Mucosa of descending colon (tissue), 3 donors: ENCODE results near the gene ODF2L. TPM values are rescaled to one million over a fixed set of nuclear protein-coding genes. Genes with fewer than 3 reads are reported as not detected.

Source experiments
- ATAC-seq: fragments of 200-7000 bp; cut with Tn5 transposase; one replicate; pipeline ENCODE4 v1.9.1; 2020; ENCODE audit warnings: mild to moderate bottlenecking, moderate library complexity
- DNase-seq, 3 donors: peaks; one replicate each; pipeline ENCODE4 v3.0.0-alpha.2; 2020
- H3K36me3 ChIP-seq: fragments of 200-600 bp; one replicate; pipeline ENCODE4 v1.8.0; 2021; ENCODE audit warnings: low read depth, mild to moderate bottlenecking
- H3K4me1 ChIP-seq: fragments of 200-600 bp; one replicate; pipeline ENCODE4 v1.8.0; 2021; ENCODE audit warnings: low read depth, mild to moderate bottlenecking
- H3K4me3 ChIP-seq: fragments of 200-600 bp; one replicate; pipeline ENCODE4 v1.8.0; 2021; ENCODE audit warnings: mild to moderate bottlenecking
- H3K9me3 ChIP-seq: fragments of 200-600 bp; one replicate; pipeline ENCODE4 v1.8.0; 2021; ENCODE audit warnings: mild to moderate bottlenecking
- CTCF ChIP-seq: fragments of 200-600 bp; IDR thresholded peaks from one replicate; pipeline ENCODE4 v1.8.0; 2022; ENCODE audit warnings: antibody characterized with exemption, mild to moderate bottlenecking
- intact Hi-C, 2 donors: fragments of 100-400 bp; cut with DNase I in 1 of 2; cut with micrococcal nuclease in 1 of 2; formaldehyde crosslinking; loops; one replicate each; pipeline versions ENCODE4 v1.11.0 to v1.11.1; 2022; cut with DNase I, micrococcal nuclease
- total RNA-seq, 3 donors: library from RNA; stranded (reverse); fragmentation: NEBNext Ultra II Directional in 2 of 3; extraction: Animal tissue kit (Norgen Biotek cat#: 25700) in 2 of 3; gene quantifications; one replicate each; pipeline versions ENCODE4 v1.2.1 to v1.2.4, GENCODE V29; 2021 to 2023
- donor health status: DM: no; HTN: no; CAD: no; lungs with moderate emphysema.
- donor health status: DM: no; HTN: no; CAD: no.
- donor health status: DM: no; HTN: yes; CAD: no.

The ODF2L gene
- total RNA-seq, 3 donors from 2014 or later, result 23.1 to 41.9 (median 40.8) TPM

DNA sequence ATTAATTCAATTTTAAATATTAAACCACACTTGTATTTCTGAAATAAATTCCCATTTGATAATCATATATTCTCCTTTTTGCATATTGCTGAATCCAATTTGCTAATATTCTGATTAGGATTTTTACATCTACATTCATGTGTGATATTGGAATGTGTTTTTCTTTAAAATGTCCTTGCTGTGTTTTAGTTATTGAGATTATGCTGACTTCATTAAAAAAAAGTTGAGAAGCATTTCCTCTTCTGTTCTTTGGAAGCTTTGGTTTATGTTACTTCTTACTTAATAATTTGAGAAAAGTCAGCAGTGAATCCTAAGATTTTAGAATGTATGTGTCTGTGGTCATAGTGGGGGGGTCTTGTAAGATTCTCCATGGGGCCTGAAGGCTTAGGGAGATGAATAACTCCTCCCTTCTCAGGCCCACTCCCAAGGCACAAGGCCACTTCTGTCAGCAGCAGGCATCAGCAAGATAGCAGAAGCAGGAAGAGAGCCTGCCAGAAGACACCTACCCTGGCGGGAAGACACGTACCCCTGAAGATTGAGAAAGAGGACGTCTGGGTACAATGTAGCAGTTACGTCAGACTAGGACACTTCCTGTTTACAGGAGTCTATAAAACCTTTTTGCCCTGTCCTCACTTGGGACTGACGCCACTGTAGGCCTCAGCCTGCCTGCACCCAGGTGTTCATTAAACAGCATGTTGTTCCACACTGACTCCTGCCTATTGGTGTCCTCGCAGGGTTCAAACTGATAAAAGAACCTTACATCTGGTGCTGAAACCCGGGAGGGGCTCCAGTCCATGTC, 56.9 kb downstream of the ODF2L start:
- Histone ChIP-seq H3K9me3 (no peaks in the 10 kb centered on the region), H3K4me3 (no peak overlapping the region), H3K36me3 (no peaks in the 10 kb centered on the region), H3K4me1 (no peaks in the 10 kb centered on the region)
- intact Hi-C loops, result no loop called here
- TF ChIP-seq CTCF, result no peak
- DNase-seq, result no peak
- no peak for ATAC-seq

DNA sequence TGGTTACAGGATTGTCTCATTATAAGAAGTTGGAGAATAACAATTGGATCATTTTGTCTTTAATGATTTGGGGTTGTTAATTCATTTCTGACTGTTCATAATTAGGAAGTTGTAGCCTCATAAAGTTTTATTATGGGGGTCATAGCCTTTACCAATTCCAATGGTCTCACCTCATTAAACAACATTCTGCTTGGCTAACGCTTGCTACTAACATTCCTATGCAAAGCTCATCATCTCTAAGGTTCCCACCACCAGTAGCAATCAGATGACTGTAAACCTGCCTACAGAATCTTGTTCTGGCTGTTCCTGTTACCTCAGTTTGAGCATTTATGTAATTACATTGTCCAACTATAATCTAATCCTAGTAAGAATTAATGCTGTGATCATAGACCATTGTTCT, 60.2 kb downstream of the ODF2L start:
- intact Hi-C loops, result no loop called here
- ATAC-seq, result no peak
- no peak for TF ChIP-seq CTCF
- DNase-seq, result no peak
- no peak overlapping the region for H3K4me3 ChIP-seq
- H3K36me3 ChIP-seq, result no peaks in the 10 kb centered on the region
- H3K4me1 ChIP-seq, result no peaks in the 10 kb centered on the region
- no peaks in the 10 kb centered on the region for H3K9me3 ChIP-seq

DNA sequence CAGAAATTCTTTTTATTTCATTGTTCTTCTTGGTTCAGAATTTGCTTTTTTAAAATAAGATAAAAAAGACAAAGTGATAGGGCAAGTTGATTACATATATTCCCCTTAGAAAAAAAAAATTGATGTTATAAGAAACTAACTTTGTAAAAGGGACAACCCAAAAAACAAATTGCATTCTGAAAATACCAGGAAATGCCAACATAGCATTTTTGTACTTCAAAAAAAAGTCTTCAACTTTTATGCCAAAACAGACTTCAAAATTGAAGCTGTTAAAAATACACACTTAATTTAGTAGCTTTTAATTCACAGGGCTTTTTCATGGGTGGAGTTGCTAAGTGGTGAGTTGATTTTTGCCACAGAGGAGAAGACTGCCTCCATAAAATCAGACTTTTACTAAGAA, 70.9 kb downstream of the ODF2L start:
- no peak for TF ChIP-seq CTCF
- H3K4me3 ChIP-seq, result no peak overlapping the region
- no peaks in the 10 kb centered on the region for H3K4me1 ChIP-seq
- ATAC-seq (no peak), DNase-seq (no peak)
- no peaks in the 10 kb centered on the region for H3K36me3 ChIP-seq
- intact Hi-C loops, result no loop called here
- no peaks in the 10 kb centered on the region for H3K9me3 ChIP-seq

DNA sequence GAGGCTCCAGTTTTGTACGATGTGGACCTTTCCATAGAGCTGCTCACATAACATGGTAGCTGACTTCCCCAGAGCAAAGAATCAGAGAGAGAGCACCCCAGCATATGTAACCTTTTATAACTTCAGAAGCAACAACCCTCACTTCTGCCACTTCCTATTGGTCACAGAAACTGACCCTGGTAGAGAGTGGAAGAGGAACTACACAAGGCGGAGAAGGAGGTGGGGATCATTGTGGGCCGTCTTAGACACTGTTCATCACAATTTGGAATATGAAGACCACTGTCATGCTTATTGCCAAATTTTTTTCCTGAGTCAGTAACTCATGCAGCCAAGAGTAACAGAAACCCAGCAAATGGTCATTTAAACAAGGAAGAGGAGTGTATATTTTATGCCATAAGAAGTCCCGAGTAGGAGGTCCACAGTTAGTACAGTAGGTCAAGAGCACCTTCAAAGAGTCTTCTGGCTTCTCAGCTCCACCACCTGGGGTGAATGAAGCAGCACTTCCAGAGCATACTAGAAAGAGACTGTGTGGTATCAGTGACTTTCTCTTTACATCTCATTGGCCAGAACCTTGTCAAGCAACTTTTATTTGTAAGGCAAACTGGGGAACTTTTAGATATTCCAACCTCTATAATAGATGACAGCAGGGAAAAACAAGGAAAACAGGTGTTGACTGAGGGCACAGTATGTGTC, 71.8 kb downstream of the ODF2L start:
- Histone ChIP-seq H3K36me3 (no peaks in the 10 kb centered on the region), H3K4me3 (no peak overlapping the region), H3K4me1 (no peaks in the 10 kb centered on the region), H3K9me3 (no peaks in the 10 kb centered on the region)
- DNase-seq (no peak), ATAC-seq (no peak)
- TF ChIP-seq CTCF, result no peak
- intact Hi-C loops, result no loop called here

DNA sequence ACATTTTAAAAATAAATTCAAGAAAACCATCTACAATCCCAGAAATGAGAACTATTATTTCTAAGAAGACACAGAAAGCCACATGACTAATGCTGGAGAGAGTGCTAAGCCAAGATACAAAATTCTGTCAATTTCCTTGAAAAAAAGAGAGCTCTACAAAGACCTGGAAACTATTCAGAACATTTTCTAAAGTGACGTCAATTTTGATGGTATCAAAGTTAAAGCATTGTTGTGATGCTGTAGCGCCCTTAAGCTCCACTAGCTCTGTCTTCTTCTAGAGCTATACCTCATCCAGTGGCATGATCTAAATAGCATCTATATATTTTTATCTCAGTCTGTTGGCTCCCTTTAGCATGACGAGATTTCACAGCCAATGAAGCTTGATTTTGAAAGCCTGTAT, 73.9 kb downstream of the ODF2L start:
- no peak for TF ChIP-seq CTCF
- no peaks in the 10 kb centered on the region for H3K36me3 ChIP-seq
- intact Hi-C loops, result no loop called here
- no peak overlapping the region for H3K4me3 ChIP-seq
- H3K4me1 ChIP-seq, result no peaks in the 10 kb centered on the region
- ATAC-seq (no peak), DNase-seq (no peak)
- H3K9me3 ChIP-seq, result no peaks in the 10 kb centered on the region
